MM.1S (cell line): ENCODE data around the gene RCAN1.

ENCODE experiments used
- DNase-seq: peaks from one replicate; pipeline ENCODE4 v3.0.0-alpha.2; 2015
- H2AFZ ChIP-seq: fragments of 300-600 bp; sonication (generic); 2 replicates; pipeline ENCODE4 v1.6.0; 2016; ENCODE audit warnings: antibody characterized with exemption, low read length
- H3F3A ChIP-seq: fragments of 300-600 bp; sonication (generic); 2 replicates; pipeline ENCODE4 v1.6.1; 2016; ENCODE audit warnings: mild to moderate bottlenecking, antibody characterized with exemption, low read length, moderate library complexity, mixed read lengths; ENCODE audit not compliant: insufficient read depth
- H3K27ac ChIP-seq: fragments of 300-600 bp; sonication (generic); 2 replicates; pipeline ENCODE4 v1.5.1; 2016; ENCODE audit warnings: mild to moderate bottlenecking, low read length
- H3K27me3 ChIP-seq: fragments of 300-600 bp; sonication (generic); replicated peaks from 2 replicates; pipeline ENCODE4 v1.6.0; 2016; ENCODE audit warnings: low read length; ENCODE audit not compliant: insufficient read depth
- H3K36me3 ChIP-seq: fragments of 300-600 bp; sonication (generic); replicated peaks from 2 replicates; pipeline ENCODE4 v1.6.1; 2016; ENCODE audit warnings: mild to moderate bottlenecking, low read length, mixed read lengths; ENCODE audit not compliant: insufficient read depth
- H3K4me1 ChIP-seq: fragments of 300-600 bp; sonication (generic); 2 replicates; pipeline ENCODE4 v1.6.1; 2016; ENCODE audit warnings: low read length, mixed read lengths
- H3K4me2 ChIP-seq: fragments of 300-600 bp; sonication (generic); 2 replicates; pipeline ENCODE4 v1.6.0; 2016; ENCODE audit warnings: low read depth, low read length
- H3K4me3 ChIP-seq: fragments of 300-600 bp; sonication (generic); 2 replicates; pipeline ENCODE4 v1.5.1; 2016; ENCODE audit warnings: low read length, mixed read lengths
- H3K79me2 ChIP-seq: fragments of 300-600 bp; sonication (generic); 2 replicates; pipeline ENCODE4 v1.6.1; 2016; ENCODE audit warnings: mixed run types, low read length, mixed read lengths
- H3K9ac ChIP-seq: fragments of 300-600 bp; sonication (generic); 2 replicates; pipeline ENCODE4 v1.6.1; 2016; ENCODE audit warnings: low read length, mixed read lengths
- H3K9me2 ChIP-seq: fragments of 300-600 bp; sonication (generic); replicated peaks from 2 replicates; pipeline ENCODE4 v1.6.1; 2016; ENCODE audit warnings: mild to moderate bottlenecking, low read length, mixed read lengths; ENCODE audit not compliant: insufficient read depth
- H3K9me3 ChIP-seq: fragments of 300-600 bp; sonication (generic); replicated peaks from 2 replicates; pipeline ENCODE4 v1.6.1; 2016; ENCODE audit warnings: mild to moderate bottlenecking, low read length, mixed read lengths; ENCODE audit not compliant: insufficient read depth
- H4K20me1 ChIP-seq: fragments of 300-600 bp; sonication (generic); 2 replicates; pipeline ENCODE4 v1.6.1; 2016; ENCODE audit warnings: mild to moderate bottlenecking, low read length, moderate library complexity, mixed read lengths; ENCODE audit not compliant: insufficient read depth
- CTCF ChIP-seq: fragments of 300-600 bp; sonication (generic); IDR thresholded peaks from 2 replicates; pipeline ENCODE4 v1.5.1; 2016; ENCODE audit warnings: antibody characterized with exemption, low read length, mixed read lengths
- EZH2 ChIP-seq: fragments of 300-600 bp; sonication (generic); optimal IDR thresholded peaks from 2 replicates; pipeline ENCODE3; 2017; ENCODE audit warnings: low read depth, mild to moderate bottlenecking, antibody characterized with exemption, low read length, mixed read lengths
- EZH2phosphoT487 ChIP-seq: fragments of 300-600 bp; sonication (generic); IDR thresholded peaks from 2 replicates; pipeline ENCODE4 v1.6.1; 2018; ENCODE audit warnings: antibody characterized with exemption, low read length

Gene RCAN1

GRCh38 chr21:34602061-34602460 lies 12.9 kb downstream of the RCAN1 start:
- H3K9me2 ChIP-seq = no peaks in the 10 kb centered on the region
- H3K9me3 ChIP-seq = no peaks in the 10 kb centered on the region
- H3K27me3 ChIP-seq = no peaks in the 10 kb centered on the region
- H3K79me2 ChIP-seq = 0 out of 2 replicates have a peak, but pooled peaks cover 13% of the 10 kb centered on the region
- no peak overlapping the region for H3K27ac ChIP-seq
- no peaks in the 10 kb centered on the region for H3F3A ChIP-seq
- H4K20me1 ChIP-seq = no peaks in the 10 kb centered on the region
- no peak for DNase-seq
- no peaks in the 10 kb centered on the region for H3K36me3 ChIP-seq
- no peak overlapping the region for H3K9ac ChIP-seq
- no peak overlapping the region for H3K4me3 ChIP-seq
- no peak overlapping the region for H2AFZ ChIP-seq
- H3K4me2 ChIP-seq = no peak overlapping the region
- TF ChIP-seq CTCF (no peak), EZH2phosphoT487 (no peak), EZH2 (no peak)
- H3K4me1 ChIP-seq = no peaks in the 10 kb centered on the region

- Histone ChIP-seq H3K4me1 (no peaks in the 10 kb centered on the region), H3K27me3 (no peaks in the 10 kb centered on the region), H2AFZ (no peak overlapping the region), H3K9me2 (no peaks in the 10 kb centered on the region), H3K9ac (no peak overlapping the region), H4K20me1 (no peaks in the 10 kb centered on the region), H3K9me3 (no peaks in the 10 kb centered on the region), H3K27ac (no peak overlapping the region), H3K4me3 (no peak overlapping the region), H3K4me2 (no peak overlapping the region), H3K36me3 (no peaks in the 10 kb centered on the region), H3F3A (no peaks in the 10 kb centered on the region), H3K79me2 (0 out of 2 replicates have a peak, but pooled peaks cover 13% of the 10 kb centered on the region)
- DNase-seq = no peak
- TF ChIP-seq EZH2 = no peak
- TF ChIP-seq EZH2phosphoT487 = no peak
- TF ChIP-seq CTCF = no peak
These were observed 15.3 kb downstream of the RCAN1 start for GRCh38 chr21:34599534-34600101.

DNA sequence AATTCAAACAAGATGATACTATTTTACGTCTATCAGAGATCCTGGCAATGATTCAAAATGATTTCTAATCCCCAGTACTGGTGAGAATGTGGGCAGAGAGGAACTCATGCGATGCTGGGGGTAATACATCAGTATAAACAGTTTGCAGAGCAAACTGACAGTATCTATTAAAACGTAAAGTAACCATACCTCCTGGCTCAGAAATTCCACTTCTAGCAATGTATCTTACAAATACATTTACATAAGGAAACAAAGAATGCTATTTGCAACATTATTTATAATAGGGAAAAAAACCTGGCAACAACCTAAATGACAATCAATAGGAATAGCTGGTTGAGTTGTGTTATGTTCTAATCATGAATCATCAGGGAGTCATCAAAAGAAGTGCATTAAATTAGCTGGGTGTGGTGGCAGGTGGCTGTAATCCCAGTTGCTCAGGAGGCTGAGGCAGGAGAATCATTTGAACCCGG lies 15.9 kb downstream of the RCAN1 start:
- no peaks in the 10 kb centered on the region for H3K9me3 ChIP-seq
- no peak for TF ChIP-seq EZH2
- no peaks in the 10 kb centered on the region for H3K4me1 ChIP-seq
- 0 out of 2 replicates have a peak, but pooled peaks cover 13% of the 10 kb centered on the region for H3K79me2 ChIP-seq
- H3K4me2 ChIP-seq = no peak overlapping the region
- no peak for DNase-seq
- no peaks in the 10 kb centered on the region for H3K9me2 ChIP-seq
- H3K36me3 ChIP-seq = no peaks in the 10 kb centered on the region
- no peak overlapping the region for H3K4me3 ChIP-seq
- H3K27me3 ChIP-seq = no peaks in the 10 kb centered on the region
- H3F3A ChIP-seq = no peaks in the 10 kb centered on the region
- H4K20me1 ChIP-seq = no peaks in the 10 kb centered on the region
- no peak overlapping the region for H2AFZ ChIP-seq
- no peak overlapping the region for H3K9ac ChIP-seq
- H3K27ac ChIP-seq = no peak overlapping the region

- H3K27me3 ChIP-seq = no peaks in the 10 kb centered on the region
- H2AFZ ChIP-seq = no peak overlapping the region
- no peak overlapping the region for H3K4me3 ChIP-seq
- DNase-seq = no peak
- H3F3A ChIP-seq = no peaks in the 10 kb centered on the region
- no peak overlapping the region for H3K27ac ChIP-seq
- no peak overlapping the region for H3K9ac ChIP-seq
- H3K4me1 ChIP-seq = no peaks in the 10 kb centered on the region
- no peaks in the 10 kb centered on the region for H3K9me2 ChIP-seq
- no peak overlapping the region for H3K4me2 ChIP-seq
- no peaks in the 10 kb centered on the region for H3K9me3 ChIP-seq
- TF ChIP-seq EZH2 (no peak), EZH2phosphoT487 (no peak), CTCF (no peak)
- no peaks in the 10 kb centered on the region for H3K36me3 ChIP-seq
- no peaks in the 10 kb centered on the region for H4K20me1 ChIP-seq
- H3K79me2 ChIP-seq = peaks cover 13% of the 10 kb centered on the region; the same call in 1 of the 2 replicates
These were observed 17.5 kb downstream of the RCAN1 start for GRCh38 chr21:34597406-34597805.
